NCI-H446 treated with DMSO at 0.1 percent for 48 hours (cell line): ENCODE data around the gene PRDX3.

ENCODE experiments used
- DNase-seq: peaks from one replicate; lab custom pipeline; 2025; lab: John Stamatoyannopoulos, UW

PRDX3 gene

GRCh38 chr10:119129721-119130120 lies 48.9 kb downstream of the PRDX3 start:
- DNase-seq, result no peak

DNA sequence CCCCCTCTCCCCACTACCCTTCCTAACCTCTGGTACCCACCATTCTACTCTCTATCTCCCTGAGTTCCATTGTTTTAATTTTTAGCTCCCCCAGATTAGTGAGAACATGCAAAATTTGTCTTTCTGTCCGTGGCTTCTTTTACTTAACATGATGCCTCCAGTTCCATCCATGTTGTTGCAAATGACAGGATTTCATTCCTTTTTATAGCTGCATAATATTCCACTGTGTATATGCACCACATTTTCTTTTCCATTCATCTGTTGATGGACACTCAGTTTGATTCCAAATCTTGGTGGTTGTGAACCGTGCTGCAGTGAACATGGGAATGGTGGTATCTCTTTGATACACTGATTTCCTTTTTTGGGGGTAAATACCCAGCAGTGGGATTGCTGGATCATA lies 52.7 kb downstream of the PRDX3 start:
- DNase-seq, result no peak

- no peak for DNase-seq
Measured at GRCh38 chr10:119120875-119121274, 57.7 kb downstream of the PRDX3 start.

- no peak for DNase-seq
Measured at GRCh38 chr10:119120413-119120867, 58.2 kb downstream of the PRDX3 start.

- no peak for DNase-seq
Measured at GRCh38 chr10:119119400-119119799, 59.2 kb downstream of the PRDX3 start.

- no peak for DNase-seq
Measured at GRCh38 chr10:119118231-119118630, 60.4 kb downstream of the PRDX3 start.
